Endothelial cell of umbilical vein (primary cell): ENCODE results near the gene PPP2R5D. TPM values are rescaled to one million over a fixed set of nuclear protein-coding genes. Genes with fewer than 3 reads are reported as not detected.

Experiments used
- BruUV-seq: library from RNA; stranded (reverse); fragments of 400-500 nt; replicated peaks from 2 replicates; lab custom pipeline; 2021; lab: Mats Ljungman, UMichigan
- CTCF ChIA-PET: fragments of 300-600, 350-600 bp; sonication (Branson Sonifier 250); formaldehyde crosslinking; loops from one replicate; lab custom pipeline; 2021; ENCODE audit warnings: antibody characterized with exemption, inconsistent platforms; lab: Charles Lee
- POLR2A ChIA-PET: fragments of 300-600, 350-600 bp; sonication (Branson Sonifier 250); formaldehyde crosslinking; loops from one replicate; lab custom pipeline; 2021; ENCODE audit warnings: antibody characterized with exemption, inconsistent platforms; lab: Charles Lee
- DNase-seq: peaks from one replicate; pipeline ENCODE4 v3.0.0-alpha.2; 2011; ENCODE audit warnings: low read depth, low spot score
- FAIRE-seq: peaks from 2 replicates; lab custom pipeline; 2011; peaks lifted over from hg19 to GRCh38; lab: Jason Lieb, UNC
- H2AFZ ChIP-seq: 2 replicates; pipeline ENCODE4 v1.6.0; 2012; ENCODE audit warnings: low read depth, low read length, control low read depth, inconsistent platforms
- H3K27ac ChIP-seq: 2 replicates; pipeline ENCODE4 v1.5.1; 2011; ENCODE audit warnings: low read depth, mild to moderate bottlenecking, control low read depth, low read length, moderate library complexity; ENCODE audit not compliant: insufficient read depth
- H3K27me3 ChIP-seq, 2 experiments: 2 replicates each; pipeline versions ENCODE4 v1.6.0 to v1.6.1; 2011; ENCODE audit warnings: low read length in 2 of 2, mixed read lengths in 1 of 2; ENCODE audit not compliant: control insufficient read depth in 2 of 2, insufficient read depth in 2 of 2
- H3K36me3 ChIP-seq, 2 experiments: 2 replicates in 1 of 2; 3 replicates in 1 of 2; pipeline ENCODE4 v1.5.1; 2011; ENCODE audit warnings: low read length in 2 of 2, mild to moderate bottlenecking in 1 of 2, moderate library complexity in 1 of 2; ENCODE audit not compliant: control insufficient read depth in 2 of 2, insufficient read depth in 2 of 2; ENCODE audit errors: extremely low read depth in 1 of 2
- H3K4me1 ChIP-seq: 3 replicates; pipeline ENCODE4 v1.5.1; 2011; ENCODE audit warnings: mild to moderate bottlenecking, low read length; ENCODE audit not compliant: control insufficient read depth, insufficient read depth; ENCODE audit errors: extremely low read depth
- H3K4me2 ChIP-seq: 2 replicates; pipeline ENCODE4 v1.6.1; 2011; ENCODE audit warnings: low read length, control low read depth, mixed read lengths; ENCODE audit not compliant: insufficient read depth
- H3K4me3 ChIP-seq, 3 experiments: fragments of 200-600 bp in 1 of 3; sonication (generic), shearing (Covaris generic) in 1 of 3; replicated peaks in 1 of 3; 2 replicates each; pipeline ENCODE4 v1.5.1; 2011 to 2016; ENCODE audit warnings: control low read depth in 3 of 3, low read length in 3 of 3, mild to moderate bottlenecking in 2 of 3, inconsistent platforms in 1 of 3, low read depth in 1 of 3, moderate library complexity in 1 of 3; ENCODE audit not compliant: insufficient read depth in 1 of 3
- H3K79me2 ChIP-seq: 2 replicates; pipeline ENCODE4 v1.6.0; 2012; ENCODE audit warnings: low read length, inconsistent platforms; ENCODE audit not compliant: control insufficient read depth, insufficient read depth
- H3K9ac ChIP-seq: replicated peaks from 2 replicates; pipeline ENCODE3; 2011; ENCODE audit warnings: low read length, control low read depth; ENCODE audit not compliant: insufficient read depth; ENCODE audit errors: extremely low read depth
- H3K9me1 ChIP-seq: replicated peaks from 3 replicates; pipeline ENCODE4 v1.6.0; 2011; ENCODE audit warnings: mild to moderate bottlenecking, low read length; ENCODE audit not compliant: control insufficient read depth, insufficient read depth; ENCODE audit errors: extremely low read depth
- H3K9me3 ChIP-seq: replicated peaks from 2 replicates; pipeline ENCODE4 v1.5.1; 2012; ENCODE audit warnings: low read length, inconsistent platforms; ENCODE audit not compliant: control insufficient read depth, insufficient read depth
- H4K20me1 ChIP-seq: replicated peaks from 2 replicates; pipeline ENCODE3; 2011; ENCODE audit warnings: mild to moderate bottlenecking, low read length; ENCODE audit not compliant: control insufficient read depth, insufficient read depth; ENCODE audit errors: extremely low read depth
- EZH2 ChIP-seq: IDR thresholded peaks from 2 replicates; pipeline ENCODE4 v1.6.1; 2012; ENCODE audit warnings: borderline replicate concordance, low read depth, mild to moderate bottlenecking, moderate library complexity, low read length, inconsistent platforms; ENCODE audit not compliant: severe bottlenecking
- FOS ChIP-seq: IDR thresholded peaks from 2 replicates; pipeline ENCODE4 v1.6.1; 2011; ENCODE audit warnings: mild to moderate bottlenecking, low read length, moderate library complexity, borderline replicate concordance; ENCODE audit not compliant: insufficient read depth
- GATA2 ChIP-seq: IDR thresholded peaks from 2 replicates; pipeline ENCODE4 v1.7.0; 2011; ENCODE audit warnings: low read depth, mild to moderate bottlenecking, moderate library complexity, mixed read lengths, low read length; ENCODE audit not compliant: insufficient read length, insufficient read depth
- JUN ChIP-seq: IDR thresholded peaks from 2 replicates; pipeline ENCODE4 v1.6.1; 2011; ENCODE audit warnings: borderline replicate concordance, low read depth; ENCODE audit not compliant: insufficient read length, insufficient read depth
- MYC ChIP-seq: IDR thresholded peaks from one replicate; pipeline ENCODE4 v1.6.1; 2011; ENCODE audit warnings: mild to moderate bottlenecking, low read depth, low read length
- POLR2A ChIP-seq: IDR thresholded peaks from 2 replicates; pipeline ENCODE4 v1.6.1; 2012; ENCODE audit warnings: low read depth, mild to moderate bottlenecking, control low read depth, low read length
- POLR2AphosphoS5 ChIP-seq: IDR thresholded peaks from 2 replicates; pipeline ENCODE4 v1.6.1; 2012; ENCODE audit warnings: low read depth, mild to moderate bottlenecking, control low read depth, low read length, moderate library complexity; ENCODE audit not compliant: insufficient read depth
- dilution Hi-C: fragments of 300-500 bp; cut with MboI; formaldehyde crosslinking; loops from one replicate; pipeline ENCODE4 v1.15.0; 2019; ENCODE audit warnings: low sequenced_read_pairs; ENCODE audit not compliant: extremely low pct_ligation_motif_present
- intact Hi-C: fragments of 100-400 bp; cut with micrococcal nuclease; formaldehyde crosslinking; loops from one replicate; pipeline ENCODE4 v1.10.0; 2022
- polyA plus RNA-seq, 4 experiments: library from polyadenylated mRNA; depleted of rRNA in 3 of 4; stranded (reverse) in 3 of 4; unstranded in 1 of 4; fragments of >200 nt; gene quantifications; 2 replicates each; pipeline versions ENCODE4 v1.2.1 to v1.2.3, GENCODE V29; 2011 to 2012; ENCODE audit warnings: missing spikeins in 1 of 4
- total RNA-seq: library from RNA; stranded (reverse); gene quantifications from 2 replicates; pipeline ENCODE4 v1.2.3, GENCODE V29; 2021
- TF ChIP-seq, protein P1 (sequence below), 2 donors: IDR thresholded peaks; 1 replicate in 1 of 2; 2 replicates in 1 of 2; pipeline ENCODE4 v1.5.1; 2011; ENCODE audit warnings: low read length in 2 of 2, mild to moderate bottlenecking in 2 of 2, moderate library complexity in 2 of 2, control low read depth in 1 of 2, inconsistent platforms in 1 of 2, low read depth in 1 of 2; ENCODE audit not compliant: insufficient read depth in 1 of 2; ENCODE audit errors: extremely low read depth in 1 of 2
- TF ChIP-seq, protein P2 (sequence below): IDR thresholded peaks from 2 replicates; pipeline ENCODE4 v1.6.1; 2011; ENCODE audit not compliant: insufficient read depth, insufficient read length

Gene PPP2R5D
- total and polyA plus RNA-seq, 2 donors (not counting 3 experiments of a cell fraction or from before 2014, with no cell fraction given) = 45.5 to 60.2 TPM

DNA sequence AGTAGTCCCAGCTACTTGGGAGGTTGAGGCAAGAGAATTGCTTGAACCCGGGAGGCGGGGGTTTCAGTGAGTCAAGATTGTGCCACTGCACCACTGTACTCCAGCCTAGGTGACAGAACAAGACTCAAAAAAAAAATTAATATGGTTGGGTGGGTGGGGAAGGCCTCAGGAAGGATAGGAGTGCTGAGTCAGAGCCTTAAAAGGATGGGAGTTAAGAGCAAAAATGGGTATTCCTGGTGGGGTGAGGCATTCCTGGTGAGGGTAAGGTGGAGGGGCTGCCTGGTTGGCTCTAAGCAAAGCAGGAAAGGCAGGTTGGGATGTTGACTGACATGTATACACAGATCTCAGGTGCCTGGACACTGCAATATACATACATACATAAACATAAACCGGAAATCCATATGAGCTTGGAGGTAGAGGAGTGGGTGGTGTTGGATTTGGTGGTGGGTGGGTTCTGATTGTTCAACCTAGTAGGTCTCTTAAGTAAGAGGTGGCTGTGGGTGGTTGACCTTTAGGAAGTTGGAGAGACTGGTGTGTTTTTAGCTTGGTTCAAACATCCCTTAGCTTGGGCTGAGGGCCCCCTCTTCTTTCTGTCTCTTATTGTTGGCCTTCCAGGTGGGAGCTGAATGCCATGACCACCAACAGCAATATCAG is 35.8 kb downstream of the PPP2R5D start:
- peaks cover 6 to 22% of the 10 kb centered on the region in 2 experiments for H3K36me3 ChIP-seq
- H3K27me3 ChIP-seq = no peaks in the 10 kb centered on the region
- no peak overlapping the region for H3K9ac ChIP-seq
- POLR2A ChIA-PET = interaction anchor here (1.7 kb wide), 1 partner anchor 34 kb away, joined by 7 read pairs; the partner anchor contains the start of gene CUL7
- H3K27ac ChIP-seq = no peak overlapping the region
- no TSS peak for BruUV-seq
- H3K9me1 ChIP-seq = no peaks in the 10 kb centered on the region
- H3K79me2 ChIP-seq = peaks cover 48% of the 10 kb centered on the region
- H2AFZ ChIP-seq = no peak overlapping the region
- TF ChIP-seq EZH2 (no peak), FOS (no peak), GATA2 (no peak), POLR2A (no peak), POLR2AphosphoS5 (no peak), JUN (no peak), MYC (no peak)
- TF ChIP-seq, protein P1, sequence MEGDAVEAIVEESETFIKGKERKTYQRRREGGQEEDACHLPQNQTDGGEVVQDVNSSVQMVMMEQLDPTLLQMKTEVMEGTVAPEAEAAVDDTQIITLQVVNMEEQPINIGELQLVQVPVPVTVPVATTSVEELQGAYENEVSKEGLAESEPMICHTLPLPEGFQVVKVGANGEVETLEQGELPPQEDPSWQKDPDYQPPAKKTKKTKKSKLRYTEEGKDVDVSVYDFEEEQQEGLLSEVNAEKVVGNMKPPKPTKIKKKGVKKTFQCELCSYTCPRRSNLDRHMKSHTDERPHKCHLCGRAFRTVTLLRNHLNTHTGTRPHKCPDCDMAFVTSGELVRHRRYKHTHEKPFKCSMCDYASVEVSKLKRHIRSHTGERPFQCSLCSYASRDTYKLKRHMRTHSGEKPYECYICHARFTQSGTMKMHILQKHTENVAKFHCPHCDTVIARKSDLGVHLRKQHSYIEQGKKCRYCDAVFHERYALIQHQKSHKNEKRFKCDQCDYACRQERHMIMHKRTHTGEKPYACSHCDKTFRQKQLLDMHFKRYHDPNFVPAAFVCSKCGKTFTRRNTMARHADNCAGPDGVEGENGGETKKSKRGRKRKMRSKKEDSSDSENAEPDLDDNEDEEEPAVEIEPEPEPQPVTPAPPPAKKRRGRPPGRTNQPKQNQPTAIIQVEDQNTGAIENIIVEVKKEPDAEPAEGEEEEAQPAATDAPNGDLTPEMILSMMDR (IDR thresholded peaks at IDR 0.05; ENCODE audit: extremely low read depth in 1 of 2, insufficient read depth in 1 of 2, low read depth in 1 of 2, low read length in 2 of 2) = no peak
- TF ChIP-seq, protein P2, sequence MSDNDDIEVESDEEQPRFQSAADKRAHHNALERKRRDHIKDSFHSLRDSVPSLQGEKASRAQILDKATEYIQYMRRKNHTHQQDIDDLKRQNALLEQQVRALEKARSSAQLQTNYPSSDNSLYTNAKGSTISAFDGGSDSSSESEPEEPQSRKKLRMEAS = no peak
- H3K4me2 ChIP-seq = no peak overlapping the region
- H3K9me3 ChIP-seq = no peaks in the 10 kb centered on the region
- dilution Hi-C loops (no loop called here), intact Hi-C loops (loop anchor here (2.0 kb wide), 1 partner anchor 33 kb away; the partner anchor contains the start of gene CUL7)
- H4K20me1 ChIP-seq = no peaks in the 10 kb centered on the region
- CTCF ChIA-PET = interaction anchor here (0.7 to 3.7 kb wide), 3 partner anchors 13 to 124 kb away, joined by 3 to 11 read pairs (median 3); no protein-coding TSS in a partner anchor
- H3K4me3 ChIP-seq = no peak overlapping the region
- no peak for FAIRE-seq
- no peak for DNase-seq
- no peaks in the 10 kb centered on the region for H3K4me1 ChIP-seq
